DOHH2 (cell line): Measurements from ENCODE around the gene MEDAG.

Experiments used
- H3F3A ChIP-seq: fragments of 200-600 bp; sonication (generic), shearing (Covaris generic); 2 replicates; pipeline ENCODE4 v1.6.0; 2016; ENCODE audit warnings: antibody characterized with exemption, mild to moderate bottlenecking; ENCODE audit not compliant: control insufficient read depth, insufficient read depth
- H3K27ac ChIP-seq: fragments of 200-600 bp; sonication (generic); 2 replicates; pipeline ENCODE4 v1.5.1; 2014; ENCODE audit warnings: low read depth, mild to moderate bottlenecking, low read length, moderate library complexity
- H3K27me3 ChIP-seq: fragments of 200-600 bp; sonication (generic); 2 replicates; pipeline ENCODE4 v1.6.1; 2014; ENCODE audit warnings: mild to moderate bottlenecking, low read length, mixed read lengths; ENCODE audit not compliant: control insufficient read depth
- H3K36me3 ChIP-seq: fragments of 200-600 bp; sonication (generic); 2 replicates; pipeline ENCODE4 v1.6.1; 2014; ENCODE audit warnings: mild to moderate bottlenecking, low read length, moderate library complexity, mixed read lengths; ENCODE audit not compliant: control insufficient read depth
- H3K4me1 ChIP-seq: fragments of 200-600 bp; sonication (generic); 2 replicates; pipeline ENCODE4 v1.6.1; 2014; ENCODE audit warnings: mild to moderate bottlenecking, low read length, mixed read lengths; ENCODE audit not compliant: control insufficient read depth
- H3K4me2 ChIP-seq: fragments of 200-600 bp; sonication (generic); 2 replicates; pipeline ENCODE4 v1.6.0; 2014; ENCODE audit warnings: mild to moderate bottlenecking, low read length, moderate library complexity
- H3K4me3 ChIP-seq: fragments of 200-600 bp; sonication (generic); 2 replicates; pipeline ENCODE4 v1.5.1; 2014; ENCODE audit warnings: mild to moderate bottlenecking, low read length, mixed read lengths
- H3K79me2 ChIP-seq: fragments of 200-600 bp; sonication (generic); 2 replicates; pipeline ENCODE4 v1.6.1; 2014; ENCODE audit warnings: mild to moderate bottlenecking, low read length, mixed read lengths; ENCODE audit not compliant: control insufficient read depth
- H3K9me2 ChIP-seq: fragments of 200-600 bp; sonication (generic); replicated peaks from 2 replicates; pipeline ENCODE4 v1.6.1; 2014; ENCODE audit warnings: mild to moderate bottlenecking, low read length, mixed read lengths; ENCODE audit not compliant: control insufficient read depth
- H3K9me3 ChIP-seq: fragments of 200-600 bp; sonication (generic); 2 replicates; pipeline ENCODE4 v1.6.1; 2014; ENCODE audit warnings: antibody characterized with exemption, low read length, mixed read lengths; ENCODE audit not compliant: control insufficient read depth, insufficient read depth
- H4K20me1 ChIP-seq: fragments of 200-600 bp; sonication (generic); 2 replicates; pipeline ENCODE4 v1.6.0; 2014; ENCODE audit warnings: low read depth, mild to moderate bottlenecking, antibody characterized with exemption, low read length, moderate library complexity; ENCODE audit not compliant: control insufficient read depth, insufficient read depth
- CTCF ChIP-seq: fragments of 200-600 bp; sonication (generic); IDR thresholded peaks from one replicate; pipeline ENCODE4 v1.5.1; 2014; ENCODE audit warnings: antibody characterized with exemption, mild to moderate bottlenecking, low read depth, low read length; ENCODE audit not compliant: poor library complexity, severe bottlenecking
- EZH2phosphoT487 ChIP-seq: fragments of 200-600 bp; sonication (generic); IDR thresholded peaks from 2 replicates; pipeline ENCODE4 v1.6.1; 2017; ENCODE audit warnings: borderline replicate concordance, mild to moderate bottlenecking, antibody characterized with exemption, low read length, moderate library complexity, mixed read lengths

MEDAG gene

GRCh38 chr13:30870049-30870884, 35.8 kb upstream of the MEDAG start:
- Histone ChIP-seq H3K4me1 (peaks cover 5% of the 10 kb centered on the region; the same call in 1 of the 2 replicates), H3K9me2 (no peaks in the 10 kb centered on the region), H3K36me3 (no peaks in the 10 kb centered on the region), H3K79me2 (no peaks in the 10 kb centered on the region), H3K27me3 (peaks cover 10% of the 10 kb centered on the region), H4K20me1 (no peaks in the 10 kb centered on the region), H3F3A (no peaks in the 10 kb centered on the region), H3K4me2 (no peak overlapping the region), H3K27ac (no peak overlapping the region), H3K9me3 (no peaks in the 10 kb centered on the region), H3K4me3 (no peak overlapping the region)
- no peak for TF ChIP-seq EZH2phosphoT487
- no peak for TF ChIP-seq CTCF

GRCh38 chr13:30870916-30871587, 35.0 kb upstream of the MEDAG start:
- Histone ChIP-seq H3K27ac (no peak overlapping the region), H3K4me2 (no peak overlapping the region), H3K4me3 (no peak overlapping the region), H3F3A (no peaks in the 10 kb centered on the region), H3K9me3 (no peaks in the 10 kb centered on the region), H3K36me3 (no peaks in the 10 kb centered on the region), H3K27me3 (peaks cover 10% of the 10 kb centered on the region), H3K79me2 (no peaks in the 10 kb centered on the region), H3K9me2 (no peaks in the 10 kb centered on the region), H3K4me1 (peaks cover 5% of the 10 kb centered on the region; the same call in 1 of the 2 replicates), H4K20me1 (no peaks in the 10 kb centered on the region)
- TF ChIP-seq CTCF: no peak
- TF ChIP-seq EZH2phosphoT487: no peak

- Histone ChIP-seq H3K9me2 (no peaks in the 10 kb centered on the region), H3K79me2 (no peaks in the 10 kb centered on the region), H3K27me3 (peaks cover 8% of the 10 kb centered on the region), H3K4me3 (no peak overlapping the region), H3K9me3 (no peaks in the 10 kb centered on the region), H3K27ac (no peak overlapping the region), H3F3A (no peaks in the 10 kb centered on the region), H4K20me1 (no peaks in the 10 kb centered on the region), H3K36me3 (no peaks in the 10 kb centered on the region), H3K4me2 (no peak overlapping the region), H3K4me1 (peaks cover 5% of the 10 kb centered on the region; the same call in 1 of the 2 replicates)
- TF ChIP-seq CTCF (no peak), EZH2phosphoT487 (no peak)
These were observed 34.3 kb upstream of the MEDAG start for GRCh38 chr13:30871588-30872275.
